ENCODE measurements around the gene ALPL.

The ALPL gene

DNA sequence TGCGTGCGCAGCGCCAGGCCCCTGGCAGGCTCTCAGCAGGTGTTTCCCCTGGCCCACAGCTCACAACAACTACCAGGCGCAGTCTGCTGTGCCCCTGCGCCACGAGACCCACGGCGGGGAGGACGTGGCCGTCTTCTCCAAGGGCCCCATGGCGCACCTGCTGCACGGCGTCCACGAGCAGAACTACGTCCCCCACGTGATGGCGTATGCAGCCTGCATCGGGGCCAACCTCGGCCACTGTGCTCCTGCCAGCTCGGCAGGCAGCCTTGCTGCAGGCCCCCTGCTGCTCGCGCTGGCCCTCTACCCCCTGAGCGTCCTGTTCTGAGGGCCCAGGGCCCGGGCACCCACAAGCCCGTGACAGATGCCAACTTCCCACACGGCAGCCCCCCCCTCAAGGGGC lies 68.1 kb downstream of the ALPL start:
- no peak overlapping the region for H3K4me2 ChIP-seq (ENCODE audit: low read length)
- H3K4me3 ChIP-seq (ENCODE audit: low read length): no peak overlapping the region
- H3K27ac ChIP-seq (ENCODE audit: low read length): no peak overlapping the region
- H3K4me1 ChIP-seq (ENCODE audit: low read length): no peaks in the 10 kb centered on the region
- no peaks in the 10 kb centered on the region for H3K36me3 ChIP-seq (replicated peaks; ENCODE audit: low read depth, low read length)
- no peaks in the 10 kb centered on the region for H3K9me3 ChIP-seq (ENCODE audit: insufficient read depth, low read length)
- H2AFZ ChIP-seq (ENCODE audit: low read depth, low read length): no peak overlapping the region
- H3K9ac ChIP-seq (ENCODE audit: low read length): no peak overlapping the region
- no peaks in the 10 kb centered on the region for H3K27me3 ChIP-seq (ENCODE audit: low read depth, low read length)
- TF ChIP-seq, protein P1, sequence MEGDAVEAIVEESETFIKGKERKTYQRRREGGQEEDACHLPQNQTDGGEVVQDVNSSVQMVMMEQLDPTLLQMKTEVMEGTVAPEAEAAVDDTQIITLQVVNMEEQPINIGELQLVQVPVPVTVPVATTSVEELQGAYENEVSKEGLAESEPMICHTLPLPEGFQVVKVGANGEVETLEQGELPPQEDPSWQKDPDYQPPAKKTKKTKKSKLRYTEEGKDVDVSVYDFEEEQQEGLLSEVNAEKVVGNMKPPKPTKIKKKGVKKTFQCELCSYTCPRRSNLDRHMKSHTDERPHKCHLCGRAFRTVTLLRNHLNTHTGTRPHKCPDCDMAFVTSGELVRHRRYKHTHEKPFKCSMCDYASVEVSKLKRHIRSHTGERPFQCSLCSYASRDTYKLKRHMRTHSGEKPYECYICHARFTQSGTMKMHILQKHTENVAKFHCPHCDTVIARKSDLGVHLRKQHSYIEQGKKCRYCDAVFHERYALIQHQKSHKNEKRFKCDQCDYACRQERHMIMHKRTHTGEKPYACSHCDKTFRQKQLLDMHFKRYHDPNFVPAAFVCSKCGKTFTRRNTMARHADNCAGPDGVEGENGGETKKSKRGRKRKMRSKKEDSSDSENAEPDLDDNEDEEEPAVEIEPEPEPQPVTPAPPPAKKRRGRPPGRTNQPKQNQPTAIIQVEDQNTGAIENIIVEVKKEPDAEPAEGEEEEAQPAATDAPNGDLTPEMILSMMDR (IDR thresholded peaks at IDR 0.05; ENCODE audit: low read depth, low read length): no peak
- H3K79me2 ChIP-seq (ENCODE audit: low read length): no peaks in the 10 kb centered on the region
- no peaks in the 10 kb centered on the region for H4K20me1 ChIP-seq (ENCODE audit: insufficient read depth, low read length)

- no peaks in the 10 kb centered on the region for H3K4me1 ChIP-seq (ENCODE audit: low read length)
- TF ChIP-seq, protein P1 (IDR thresholded peaks at IDR 0.05; ENCODE audit: low read depth, low read length): no peak
- no peak for TF ChIP-seq EZH2phosphoT487 (IDR thresholded peaks at IDR 0.05; ENCODE audit: low read depth)
These were observed 68.7 kb downstream of the ALPL start for GRCh38 chr1:21577933-21578332.

GRCh38 chr1:21579791-21580190 lies 70.6 kb downstream of the ALPL start:
- Histone ChIP-seq H4K20me1 (ENCODE audit: insufficient read depth, low read length) (no peaks in the 10 kb centered on the region), H3K79me2 (ENCODE audit: low read length) (no peaks in the 10 kb centered on the region), H3K27me3 (ENCODE audit: low read depth, low read length) (0 out of 2 replicates have a peak, but pooled peaks cover under 1% of the 10 kb centered on the region), H3K9me3 (ENCODE audit: insufficient read depth, low read length) (no peaks in the 10 kb centered on the region), H3K27ac (ENCODE audit: low read length) (no peak overlapping the region), H3K4me3 (ENCODE audit: low read length) (no peak overlapping the region), H3K9ac (ENCODE audit: low read length) (no peak overlapping the region), H2AFZ (ENCODE audit: low read depth, low read length) (no peak overlapping the region), H3K36me3 (replicated peaks; ENCODE audit: low read depth, low read length) (no peaks in the 10 kb centered on the region), H3K4me1 (ENCODE audit: low read length) (no peaks in the 10 kb centered on the region), H3K4me2 (ENCODE audit: low read length) (no peak overlapping the region)
- TF ChIP-seq EZH2phosphoT487 (IDR thresholded peaks at IDR 0.05; ENCODE audit: low read depth): no peak
- TF ChIP-seq, protein P1 (IDR thresholded peaks at IDR 0.05; ENCODE audit: low read depth, low read length): no peak

More at GRCh38 chr1:21577933-21578332, 68.7 kb downstream of the ALPL start:
- Histone ChIP-seq H3K9ac (ENCODE audit: low read length) (no peak overlapping the region), H4K20me1 (ENCODE audit: insufficient read depth, low read length) (no peaks in the 10 kb centered on the region), H3K27me3 (ENCODE audit: low read depth, low read length) (no peaks in the 10 kb centered on the region), H3K79me2 (ENCODE audit: low read length) (no peaks in the 10 kb centered on the region), H3K4me3 (ENCODE audit: low read length) (no peak overlapping the region), H3K4me2 (ENCODE audit: low read length) (no peak overlapping the region), H3K27ac (ENCODE audit: low read length) (no peak overlapping the region), H2AFZ (ENCODE audit: low read depth, low read length) (no peak overlapping the region), H3K9me3 (ENCODE audit: insufficient read depth, low read length) (no peaks in the 10 kb centered on the region), H3K36me3 (replicated peaks; ENCODE audit: low read depth, low read length) (no peaks in the 10 kb centered on the region)

DNA sequence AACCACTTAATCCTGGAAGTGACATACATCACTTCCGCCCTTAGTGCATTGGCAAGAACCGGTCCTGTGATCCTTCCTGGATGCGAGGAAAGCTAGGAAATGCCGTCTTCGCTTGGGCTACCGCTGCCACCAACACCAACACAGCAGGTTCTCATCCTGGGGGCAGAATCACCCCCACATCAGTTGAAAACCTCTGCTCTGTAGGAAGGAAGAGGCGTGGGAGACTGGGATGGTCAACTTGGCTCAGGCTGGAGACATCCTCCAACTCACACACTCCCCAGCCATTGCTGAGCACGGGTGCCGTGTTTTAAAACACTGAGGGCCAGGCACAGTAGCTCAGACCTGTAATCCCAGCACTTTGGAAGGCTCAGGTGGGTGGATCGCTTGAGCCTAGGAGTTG lies 74.9 kb downstream of the ALPL start:
- Histone ChIP-seq H3K4me1 (ENCODE audit: low read length) (no peaks in the 10 kb centered on the region), H4K20me1 (ENCODE audit: insufficient read depth, low read length) (no peaks in the 10 kb centered on the region), H3K9me3 (ENCODE audit: insufficient read depth, low read length) (no peaks in the 10 kb centered on the region), H3K36me3 (replicated peaks; ENCODE audit: low read depth, low read length) (no peaks in the 10 kb centered on the region), H3K27me3 (ENCODE audit: low read depth, low read length) (peaks cover 3% of the 10 kb centered on the region; the same call in 1 of the 2 replicates), H2AFZ (ENCODE audit: low read depth, low read length) (no peak overlapping the region), H3K4me3 (ENCODE audit: low read length) (no peak overlapping the region), H3K9ac (ENCODE audit: low read length) (no peak overlapping the region), H3K79me2 (ENCODE audit: low read length) (no peaks in the 10 kb centered on the region), H3K4me2 (ENCODE audit: low read length) (no peak overlapping the region), H3K27ac (ENCODE audit: low read length) (no peak overlapping the region)
- TF ChIP-seq EZH2phosphoT487 (IDR thresholded peaks at IDR 0.05; ENCODE audit: low read depth): no peak
- TF ChIP-seq, protein P1 (IDR thresholded peaks at IDR 0.05; ENCODE audit: low read depth, low read length): no peak

All from OCI-LY3 (cell line).